Activated effector memory CD4-positive, alpha-beta T cell treated with anti-CD3 and anti-CD28 coated beads, Interleukin-2, amount 50 U/mL, for 16 hours (primary cell): ENCODE measurements around the gene WDR27.
"Not testable (repeated sequence)": the region's sequence is repeated elsewhere in the genome, so short reads cannot be mapped to it uniquely, and the experiment has no call there.

Experiments
- DNase-seq: peaks from one replicate; pipeline ENCODE4 v3.0.0-alpha.2; 2020

WDR27 gene

DNA sequence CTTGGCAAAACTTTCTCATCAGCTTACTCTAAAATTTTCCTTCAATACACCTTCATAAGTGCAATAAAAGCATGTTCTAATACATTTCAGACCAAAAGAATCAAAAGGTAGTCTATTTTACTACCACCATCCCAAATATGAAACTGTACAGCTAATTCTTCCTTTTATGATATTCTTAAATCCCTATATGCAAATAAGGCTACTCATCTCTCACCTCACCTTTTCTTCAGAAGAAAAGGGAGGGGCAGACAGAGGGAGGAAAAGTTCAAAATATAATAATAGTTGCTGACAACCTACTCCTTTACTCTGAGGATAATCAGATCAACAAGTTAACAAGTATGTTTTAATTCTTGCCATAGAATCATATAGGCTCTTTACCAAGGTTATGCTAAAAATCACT, 7.5 kb upstream of the WDR27 start:
- DNase-seq, result no peak

DNA sequence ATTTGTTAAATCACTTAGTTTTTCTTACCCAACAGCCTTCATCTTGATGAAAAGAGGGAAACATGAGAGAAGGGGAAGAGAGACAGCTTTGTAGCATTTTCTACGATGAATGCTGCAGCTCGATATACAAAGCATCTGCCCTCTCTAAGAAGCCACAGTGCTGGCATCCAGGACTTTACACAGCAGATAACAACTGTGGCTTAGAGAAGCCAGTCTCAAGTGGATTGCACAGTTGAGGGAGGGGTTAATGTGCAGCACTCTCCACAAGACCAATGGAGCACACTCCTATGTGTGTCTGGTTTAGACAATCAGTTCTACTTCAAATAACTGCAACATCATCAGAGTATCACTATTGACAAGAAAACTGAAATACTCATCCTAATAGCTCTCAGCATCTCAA, 5.9 kb upstream of the WDR27 start:
- DNase-seq, result no peak

DNA sequence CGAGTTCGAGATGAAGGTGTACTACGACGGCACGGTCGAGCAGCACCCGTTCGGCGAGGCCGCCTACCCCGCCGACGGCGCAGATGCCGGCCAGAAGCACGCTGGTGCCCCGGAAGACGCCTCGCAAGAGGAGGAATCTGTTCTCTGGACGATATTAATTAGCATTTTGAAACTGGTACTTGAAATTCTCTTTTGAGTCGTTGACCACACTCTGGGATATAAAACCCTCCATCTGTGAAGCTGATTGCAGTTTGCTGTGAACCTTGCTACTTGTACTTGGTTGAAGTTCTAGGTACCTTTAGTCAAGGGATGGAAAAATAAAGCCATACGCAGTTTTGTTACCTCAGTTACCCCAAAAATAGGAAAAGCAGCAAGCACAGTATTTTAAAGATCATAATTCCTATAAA, 1.0 kb upstream of the WDR27 start:
- DNase-seq, result no peak

- no peak for DNase-seq
These were observed 397 bp downstream of the WDR27 start for GRCh38 chr6:169701311-169701953.

DNA sequence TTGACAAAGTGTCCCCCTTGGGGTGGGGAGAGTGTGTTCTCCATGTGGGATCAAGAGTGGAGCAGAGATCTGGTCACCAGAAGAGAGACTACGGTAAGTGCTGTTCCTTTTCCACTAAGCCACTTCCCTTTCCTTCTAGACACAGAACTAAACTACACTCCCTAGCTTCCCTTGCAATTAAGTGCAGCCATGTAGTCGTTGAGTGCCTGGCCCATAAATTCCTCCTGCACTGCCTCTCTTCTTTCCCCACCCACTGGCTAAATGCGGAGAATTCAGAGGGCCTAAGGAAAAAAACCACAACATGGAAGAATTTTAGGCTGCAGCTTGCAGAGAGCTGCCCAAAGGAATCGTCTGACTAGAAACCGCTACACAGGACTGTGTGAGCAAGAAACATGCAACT, 1.5 kb downstream of the WDR27 start:
- DNase-seq, result no peak

DNA sequence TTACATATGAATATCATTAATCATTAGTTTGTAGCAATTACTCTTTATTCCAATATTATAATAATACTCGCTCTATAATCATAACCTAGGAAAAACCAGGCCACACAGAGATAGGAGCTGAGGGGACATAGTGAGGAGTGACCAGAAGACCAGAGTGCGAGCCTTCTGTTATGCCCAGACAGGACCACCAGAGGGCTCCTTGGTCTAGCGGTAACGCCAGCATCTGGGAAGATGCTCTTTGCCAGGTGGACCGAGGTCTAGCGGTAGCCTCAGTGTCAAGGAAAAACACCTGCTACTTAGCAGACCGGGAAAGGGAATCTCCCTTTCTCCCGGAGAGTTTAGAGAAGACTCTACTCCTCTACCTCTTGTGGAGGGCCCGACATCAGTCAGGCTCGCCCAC, 4.7 kb downstream of the WDR27 start:
- not testable (repeated sequence) for DNase-seq

GRCh38 chr6:169695131-169695530, 6.7 kb downstream of the WDR27 start:
- DNase-seq, result no peak

DNA sequence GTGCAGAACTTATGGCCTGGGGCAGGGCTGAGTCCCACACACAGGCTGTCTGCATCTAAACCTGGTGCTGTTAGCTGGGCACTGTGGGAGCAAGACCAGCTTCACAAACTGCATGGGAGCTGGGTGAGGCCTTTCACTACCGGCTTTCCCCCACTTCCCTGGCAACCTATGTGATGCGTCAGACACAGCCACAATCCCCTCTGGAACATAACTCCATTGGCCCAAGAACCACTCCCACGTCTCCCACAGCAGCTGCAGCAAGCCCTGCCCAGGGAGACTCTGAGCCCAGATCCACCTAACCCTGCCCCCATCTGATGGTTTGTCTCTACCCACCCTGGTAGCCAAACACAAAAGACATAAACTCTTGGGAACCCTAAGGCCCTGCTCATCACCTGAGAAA, 9.3 kb downstream of the WDR27 start:
- no peak for DNase-seq

DNA sequence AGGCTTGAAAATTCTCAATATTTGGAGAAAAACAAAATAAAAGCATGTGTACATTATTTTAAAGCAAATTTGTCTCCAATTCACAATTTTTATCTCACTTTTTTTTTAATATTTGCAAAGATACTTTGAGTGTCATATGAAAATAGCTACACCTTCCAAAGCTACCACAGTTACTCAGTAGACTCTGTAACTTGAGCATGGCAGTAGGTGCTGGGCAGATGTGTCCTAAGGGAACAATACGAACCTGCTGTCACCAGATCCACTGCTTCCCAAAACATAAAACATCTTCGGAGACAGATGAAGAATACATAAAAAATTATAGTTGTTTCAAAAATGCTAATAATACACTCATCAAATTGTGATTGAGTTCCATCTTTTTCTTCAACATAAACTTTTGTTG, 10.6 kb downstream of the WDR27 start:
- DNase-seq, result no peak

- no peak for DNase-seq
These were observed 12.5 kb downstream of the WDR27 start for GRCh38 chr6:169689287-169689686.

- DNase-seq, result no peak
These were observed 16.0 kb downstream of the WDR27 start for GRCh38 chr6:169685860-169686259.

GRCh38 chr6:169684056-169684455, 17.8 kb downstream of the WDR27 start:
- no peak for DNase-seq

GRCh38 chr6:169678342-169678741, 23.5 kb downstream of the WDR27 start:
- no peak for DNase-seq

GRCh38 chr6:169677096-169677495, 24.7 kb downstream of the WDR27 start:
- DNase-seq, result no peak

DNA sequence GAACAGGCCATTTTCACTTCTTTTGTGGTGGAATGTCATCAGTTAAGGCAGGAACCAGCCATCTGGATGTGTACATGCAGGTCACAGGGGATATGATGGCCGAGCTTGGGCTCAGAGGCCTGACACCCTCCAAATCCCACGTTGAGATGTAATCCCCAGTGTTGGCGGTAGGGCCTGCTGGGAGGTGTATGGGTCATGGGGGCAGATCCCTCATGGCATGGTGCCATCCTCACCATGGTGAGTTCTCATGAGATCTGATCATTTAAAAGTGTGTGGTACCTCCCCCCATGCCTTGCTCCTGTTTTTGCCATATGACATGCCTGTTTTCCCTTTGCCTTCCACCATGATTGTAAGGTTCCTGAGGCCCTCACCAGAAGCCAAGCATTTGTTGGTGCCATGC, 26.8 kb downstream of the WDR27 start:
- DNase-seq, result no peak

DNA sequence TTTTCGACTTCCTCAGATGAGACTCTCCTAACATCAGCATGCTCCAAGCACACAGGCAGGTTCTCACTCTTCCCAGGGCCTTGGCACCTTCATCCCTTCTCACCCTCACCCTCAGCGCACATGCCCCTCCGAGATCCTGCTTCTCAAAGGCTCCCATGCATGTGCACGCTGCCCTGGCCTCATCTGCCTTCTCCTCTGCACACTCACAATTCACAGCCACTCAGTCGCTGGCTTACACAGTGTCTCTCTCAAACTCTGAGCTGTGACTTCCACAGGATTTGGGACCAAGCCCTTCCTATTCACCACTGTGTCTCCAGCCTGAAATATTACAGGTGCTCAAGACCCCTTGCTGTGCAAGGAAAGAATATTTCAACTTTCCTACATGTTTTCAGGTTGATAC, 30.3 kb downstream of the WDR27 start:
- DNase-seq, result no peak

DNA sequence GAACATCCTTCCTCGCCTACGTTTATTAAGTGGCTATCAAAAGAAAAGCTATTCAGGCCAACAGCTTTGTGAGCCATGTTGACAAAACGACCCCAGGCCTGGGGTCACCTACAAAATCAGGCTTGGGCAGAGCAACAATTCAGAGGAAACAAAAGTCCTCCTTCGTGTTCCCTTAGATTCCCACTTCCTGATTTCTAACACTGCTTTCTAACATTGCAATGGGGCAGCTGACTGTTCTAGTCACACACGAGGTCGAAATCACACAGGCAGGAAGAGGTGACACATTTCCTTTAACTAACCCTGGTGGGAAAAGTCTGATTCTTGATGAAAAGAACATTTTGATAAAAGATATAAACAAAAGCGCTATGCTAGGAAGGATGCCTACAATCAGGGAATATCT, 31.9 kb downstream of the WDR27 start:
- DNase-seq, result no peak

GRCh38 chr6:169669147-169669546, 32.7 kb downstream of the WDR27 start:
- DNase-seq, result no peak

GRCh38 chr6:169668203-169668847, 33.5 kb downstream of the WDR27 start:
- no peak for DNase-seq

DNA sequence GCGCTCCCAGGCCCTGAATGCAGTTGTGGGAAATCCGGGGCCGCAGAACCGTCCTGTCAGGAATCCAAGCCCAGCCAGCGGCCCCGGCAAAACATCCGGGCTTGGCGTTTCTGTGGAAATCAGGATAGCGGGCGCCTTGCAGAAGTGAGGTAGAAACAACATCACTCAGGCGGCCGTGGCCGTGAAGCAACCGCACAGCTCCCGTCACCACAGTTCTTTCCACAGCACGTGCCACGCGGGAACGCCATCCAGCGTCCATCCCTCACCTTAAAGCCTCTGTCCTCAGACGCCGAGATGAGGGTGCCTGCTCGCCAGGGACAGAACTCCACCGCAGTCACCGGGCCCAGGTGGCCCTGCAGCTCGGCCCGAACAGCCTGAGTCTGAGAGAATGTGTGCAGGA, 34.1 kb downstream of the WDR27 start:
- DNase-seq, result no peak

DNA sequence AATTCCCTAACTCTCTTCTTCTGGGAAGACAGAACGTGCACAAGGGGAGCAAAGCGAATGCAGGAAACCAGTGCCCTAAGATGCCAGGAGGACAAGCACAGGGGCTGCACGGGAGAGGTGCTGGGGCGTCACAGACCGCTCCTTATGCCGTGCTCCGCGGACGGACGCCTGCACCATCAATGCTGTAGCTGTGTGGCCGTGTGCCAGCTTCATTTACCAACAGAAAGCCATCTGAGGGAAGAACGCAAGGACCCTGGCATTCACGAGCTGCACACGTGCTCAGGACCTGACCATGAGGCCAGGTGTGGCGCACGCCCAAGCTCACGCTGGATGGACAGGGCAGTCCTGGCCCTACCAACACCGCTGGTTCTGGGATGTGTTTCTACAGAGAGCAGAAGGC, 35.4 kb downstream of the WDR27 start:
- no peak for DNase-seq

DNA sequence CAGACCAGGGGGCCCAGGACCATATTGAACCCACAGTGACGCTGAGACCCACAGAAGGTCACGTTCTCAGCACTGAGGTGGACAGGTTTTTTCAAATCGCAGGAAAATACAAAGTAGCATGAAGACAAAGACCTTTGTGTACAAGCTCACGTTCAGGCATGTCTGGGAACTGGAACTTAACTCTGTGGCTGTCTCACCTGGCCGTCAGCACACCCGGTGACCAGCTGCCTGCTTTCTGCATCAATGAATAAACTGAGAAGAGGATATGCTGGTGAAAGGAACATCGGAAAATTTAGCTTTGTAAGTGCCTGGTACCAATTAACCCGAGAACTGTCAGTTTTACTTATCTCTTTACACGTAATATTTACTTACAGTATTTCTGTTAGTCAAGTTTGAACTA, 36.5 kb downstream of the WDR27 start:
- no peak for DNase-seq

- DNase-seq, result no peak
These were observed 37.6 kb downstream of the WDR27 start for GRCh38 chr6:169664227-169664626.

DNA sequence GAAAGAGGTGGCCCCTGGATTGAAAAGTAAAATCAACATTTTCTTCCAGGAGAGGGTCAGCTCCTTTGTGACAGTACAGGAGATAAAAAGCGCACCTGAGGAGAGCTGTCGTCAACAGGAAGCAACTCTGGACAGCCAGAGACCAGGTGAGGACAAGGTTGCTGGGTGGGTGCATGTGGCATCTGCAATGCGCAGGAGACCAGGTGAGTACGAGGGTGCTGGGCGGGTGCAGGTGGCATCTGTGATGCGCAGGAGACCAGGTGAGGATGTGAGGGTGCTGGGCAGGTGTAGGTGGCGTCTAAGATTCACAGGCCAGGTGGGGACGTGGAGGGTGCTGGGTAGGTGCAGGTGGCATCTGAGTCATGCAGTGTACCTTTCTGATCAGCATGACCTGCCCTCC, 38.4 kb downstream of the WDR27 start:
- no peak for DNase-seq

GRCh38 chr6:169661391-169661756, 40.5 kb downstream of the WDR27 start:
- DNase-seq, result no peak
